ENCODE data around the gene SMYD5.

DNA sequence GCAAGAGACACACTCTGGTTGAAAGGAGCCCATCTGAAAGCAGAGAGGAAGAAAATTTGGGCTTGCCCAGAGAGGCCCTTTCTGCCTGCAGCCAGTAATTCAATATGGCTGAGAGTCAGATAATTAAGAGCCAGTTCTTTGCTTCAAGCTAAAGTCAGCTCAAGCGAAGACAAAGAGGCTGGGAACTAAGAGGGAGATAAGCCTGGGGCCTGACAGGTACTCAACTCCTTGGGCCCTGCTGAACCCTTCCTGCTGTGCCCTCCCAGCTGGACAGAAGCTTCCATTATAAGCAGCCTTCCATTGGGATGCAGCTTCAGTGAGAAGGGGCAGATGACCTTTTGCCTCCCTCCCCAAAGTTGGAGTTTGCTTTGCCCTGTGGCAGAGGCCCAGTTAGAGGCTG lies 58.2 kb downstream of the SMYD5 start:
- TF ChIP-seq, protein P1, sequence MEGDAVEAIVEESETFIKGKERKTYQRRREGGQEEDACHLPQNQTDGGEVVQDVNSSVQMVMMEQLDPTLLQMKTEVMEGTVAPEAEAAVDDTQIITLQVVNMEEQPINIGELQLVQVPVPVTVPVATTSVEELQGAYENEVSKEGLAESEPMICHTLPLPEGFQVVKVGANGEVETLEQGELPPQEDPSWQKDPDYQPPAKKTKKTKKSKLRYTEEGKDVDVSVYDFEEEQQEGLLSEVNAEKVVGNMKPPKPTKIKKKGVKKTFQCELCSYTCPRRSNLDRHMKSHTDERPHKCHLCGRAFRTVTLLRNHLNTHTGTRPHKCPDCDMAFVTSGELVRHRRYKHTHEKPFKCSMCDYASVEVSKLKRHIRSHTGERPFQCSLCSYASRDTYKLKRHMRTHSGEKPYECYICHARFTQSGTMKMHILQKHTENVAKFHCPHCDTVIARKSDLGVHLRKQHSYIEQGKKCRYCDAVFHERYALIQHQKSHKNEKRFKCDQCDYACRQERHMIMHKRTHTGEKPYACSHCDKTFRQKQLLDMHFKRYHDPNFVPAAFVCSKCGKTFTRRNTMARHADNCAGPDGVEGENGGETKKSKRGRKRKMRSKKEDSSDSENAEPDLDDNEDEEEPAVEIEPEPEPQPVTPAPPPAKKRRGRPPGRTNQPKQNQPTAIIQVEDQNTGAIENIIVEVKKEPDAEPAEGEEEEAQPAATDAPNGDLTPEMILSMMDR (IDR thresholded peaks at IDR 0.05; ENCODE audit: insufficient read depth, low read depth, low read length): no peak
- TF ChIP-seq EZH2 (IDR thresholded peaks at IDR 0.05; ENCODE audit: insufficient read depth, low read length): no peak

Measured in astrocyte (in vitro differentiated cells and primary cell).